Activated T-helper 1 cell treated with Interleukin-2 at 50 U/mL for 16 hours (primary cell): ENCODE results near the gene PTRHD1.
A peak's percentile ranks its signal among the peaks of the same experiment; 100 is the strongest.

Experiments used
- DNase-seq: peaks from one replicate; pipeline ENCODE4 v3.0.0-alpha.2; 2020; ENCODE audit warnings: low read depth

The PTRHD1 gene

DNA sequence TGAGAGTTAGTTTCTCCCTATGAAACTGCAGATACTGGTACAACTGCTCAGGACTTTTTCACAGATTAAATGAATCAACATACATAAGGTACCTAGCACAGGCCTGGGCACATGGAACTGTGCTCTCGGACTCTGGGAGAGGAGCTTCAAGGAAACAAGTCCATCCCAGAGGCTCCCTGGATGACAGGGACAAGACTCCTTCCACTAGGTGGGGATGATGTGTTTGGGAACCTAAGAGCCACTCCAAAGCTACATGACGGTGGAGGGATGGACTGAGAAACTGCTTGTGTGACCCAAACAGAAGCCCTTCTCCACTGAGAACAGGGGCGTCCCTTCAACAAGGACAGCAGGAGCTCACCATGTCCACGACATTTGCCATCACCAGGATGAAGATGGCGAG lies 37.2 kb upstream of the PTRHD1 start:
- no peak for DNase-seq

DNA sequence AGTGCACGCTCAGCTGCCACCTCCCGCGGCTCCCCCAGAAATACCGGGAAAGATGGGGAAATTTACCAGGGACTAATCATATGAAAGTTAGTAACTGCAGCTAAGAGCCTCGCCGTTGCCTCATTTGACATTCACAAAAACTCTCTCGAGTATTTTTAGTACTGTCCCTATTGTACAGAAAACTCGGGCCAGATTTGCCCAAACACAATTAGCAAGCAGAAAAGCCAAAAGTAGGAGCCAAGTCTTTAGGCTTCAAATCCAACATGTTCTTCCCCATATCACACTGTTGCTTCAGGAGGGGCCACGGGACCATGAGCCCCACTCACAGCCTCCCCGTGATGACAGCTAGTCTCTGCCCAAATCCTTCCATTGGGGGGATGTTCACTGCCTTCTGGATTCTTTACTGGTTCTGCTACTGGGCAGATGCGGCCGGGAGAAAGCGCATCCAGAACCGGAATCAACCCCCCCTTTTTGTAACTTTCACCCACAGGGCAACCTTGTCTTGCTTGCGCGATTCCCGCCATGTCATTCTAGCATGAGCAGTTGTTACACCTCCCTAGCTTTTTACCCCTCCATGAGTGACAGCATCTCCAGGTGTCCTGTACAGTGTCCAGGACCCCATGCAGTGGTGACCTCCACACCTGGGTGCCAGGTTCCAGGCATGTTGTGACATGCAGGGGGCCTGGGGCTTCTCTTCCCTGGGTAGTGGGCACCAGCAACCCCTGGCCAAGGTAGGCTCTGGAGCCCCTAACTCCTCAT lies 35.2 kb upstream of the PTRHD1 start:
- DNase-seq, result no peak

DNA sequence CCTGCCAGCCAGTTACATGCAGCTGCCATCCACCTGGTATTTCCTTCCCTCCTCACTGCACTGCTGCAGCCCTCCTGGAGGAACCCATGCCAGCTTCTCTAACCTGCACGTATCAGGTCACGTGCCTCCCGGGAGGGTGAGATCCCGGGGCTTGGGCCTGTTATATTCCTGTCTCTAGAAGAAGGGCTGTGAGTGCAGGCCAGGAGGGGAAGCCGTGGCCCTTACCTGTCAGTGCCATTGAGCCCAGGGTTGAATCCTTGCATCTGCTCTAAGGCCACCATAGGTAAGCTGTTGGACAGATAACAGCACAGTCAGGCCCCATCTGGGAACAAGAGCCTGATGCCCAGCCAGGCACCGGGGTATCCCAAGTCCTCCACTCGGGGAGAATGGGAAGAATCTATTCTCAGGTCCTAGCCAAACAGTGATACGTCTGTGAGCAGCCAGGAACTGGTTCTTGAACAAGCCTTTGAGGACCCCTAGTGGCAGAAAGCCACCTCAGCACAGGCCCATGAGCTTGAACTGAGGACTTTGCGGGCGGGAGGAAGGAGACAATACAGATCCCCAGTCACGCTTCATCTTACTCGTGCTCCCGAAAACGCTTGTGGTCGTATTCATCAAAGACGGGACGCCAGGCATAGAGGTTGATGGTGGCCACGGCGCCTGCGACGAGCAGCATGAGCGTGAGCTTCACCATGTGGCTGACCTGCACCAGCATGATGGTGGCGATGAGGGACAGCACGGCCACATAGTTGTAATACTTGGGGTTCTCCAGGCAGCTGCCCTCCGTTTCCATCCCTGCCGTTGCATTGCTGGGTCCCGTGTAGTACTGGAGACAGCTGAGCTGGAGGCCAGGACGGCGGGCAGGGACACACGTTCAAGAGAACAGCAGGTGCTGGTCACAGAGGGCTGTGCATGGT lies 34.4 kb upstream of the PTRHD1 start:
- DNase-seq, result peak; percentile 46

DNA sequence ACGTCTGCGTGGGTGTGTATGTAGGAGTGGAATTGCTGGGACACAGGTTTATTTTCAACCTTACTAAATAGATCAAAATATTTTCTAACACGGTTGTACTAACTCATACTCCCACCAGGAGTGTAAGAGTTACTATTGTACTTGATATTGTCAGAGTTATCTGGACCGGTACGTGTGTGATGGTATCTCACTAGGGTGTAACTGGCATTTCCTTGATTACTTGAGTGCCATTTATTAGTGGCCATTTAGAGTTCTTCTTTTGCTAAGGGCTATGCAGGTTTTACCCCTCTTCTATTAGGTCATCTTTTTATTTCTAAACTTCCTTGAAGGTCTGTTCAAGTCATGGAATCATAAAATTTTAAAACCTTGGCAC lies 33.6 kb upstream of the PTRHD1 start:
- no peak for DNase-seq

DNA sequence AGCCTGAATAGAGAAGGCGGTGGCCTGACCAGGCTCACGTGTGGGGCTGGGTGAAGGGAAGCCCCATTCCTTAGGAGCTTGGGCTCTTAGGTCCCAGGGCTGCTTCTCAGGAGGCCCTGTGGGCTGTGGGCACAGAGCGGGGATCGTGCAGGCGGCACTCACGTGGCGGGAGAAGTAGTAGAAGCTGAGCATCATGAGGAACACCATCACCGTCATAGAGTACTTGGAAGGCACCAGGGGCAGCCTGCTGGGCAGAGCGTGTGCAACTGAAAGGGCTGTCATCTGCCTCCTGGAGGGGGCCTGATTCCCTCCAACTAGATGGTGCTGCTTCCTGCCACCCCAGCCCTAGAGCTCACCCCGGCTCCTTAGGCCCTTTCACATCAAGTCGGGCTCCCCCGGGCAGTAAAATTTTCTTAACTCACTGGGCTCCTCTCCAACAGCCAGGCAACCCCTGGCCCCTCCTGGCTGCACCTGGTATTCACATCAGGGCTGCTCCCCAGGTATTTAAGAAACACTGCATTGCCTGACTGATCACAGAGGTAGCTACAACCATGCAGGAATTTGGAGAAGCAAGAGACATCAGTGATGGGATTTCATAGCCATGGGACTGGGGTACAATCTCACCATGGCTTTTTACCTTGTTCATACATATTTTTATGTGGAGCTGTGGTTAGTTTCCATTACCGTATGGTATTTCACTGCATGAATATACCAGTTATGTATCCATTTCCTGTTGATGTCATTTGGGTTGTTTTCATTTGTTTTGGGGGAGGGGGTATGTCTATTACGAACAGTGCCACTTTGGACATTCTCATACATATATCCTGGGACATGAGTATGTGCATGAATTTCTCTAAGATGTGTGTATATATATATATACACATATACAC lies 32.9 kb upstream of the PTRHD1 start:
- no peak for DNase-seq

DNA sequence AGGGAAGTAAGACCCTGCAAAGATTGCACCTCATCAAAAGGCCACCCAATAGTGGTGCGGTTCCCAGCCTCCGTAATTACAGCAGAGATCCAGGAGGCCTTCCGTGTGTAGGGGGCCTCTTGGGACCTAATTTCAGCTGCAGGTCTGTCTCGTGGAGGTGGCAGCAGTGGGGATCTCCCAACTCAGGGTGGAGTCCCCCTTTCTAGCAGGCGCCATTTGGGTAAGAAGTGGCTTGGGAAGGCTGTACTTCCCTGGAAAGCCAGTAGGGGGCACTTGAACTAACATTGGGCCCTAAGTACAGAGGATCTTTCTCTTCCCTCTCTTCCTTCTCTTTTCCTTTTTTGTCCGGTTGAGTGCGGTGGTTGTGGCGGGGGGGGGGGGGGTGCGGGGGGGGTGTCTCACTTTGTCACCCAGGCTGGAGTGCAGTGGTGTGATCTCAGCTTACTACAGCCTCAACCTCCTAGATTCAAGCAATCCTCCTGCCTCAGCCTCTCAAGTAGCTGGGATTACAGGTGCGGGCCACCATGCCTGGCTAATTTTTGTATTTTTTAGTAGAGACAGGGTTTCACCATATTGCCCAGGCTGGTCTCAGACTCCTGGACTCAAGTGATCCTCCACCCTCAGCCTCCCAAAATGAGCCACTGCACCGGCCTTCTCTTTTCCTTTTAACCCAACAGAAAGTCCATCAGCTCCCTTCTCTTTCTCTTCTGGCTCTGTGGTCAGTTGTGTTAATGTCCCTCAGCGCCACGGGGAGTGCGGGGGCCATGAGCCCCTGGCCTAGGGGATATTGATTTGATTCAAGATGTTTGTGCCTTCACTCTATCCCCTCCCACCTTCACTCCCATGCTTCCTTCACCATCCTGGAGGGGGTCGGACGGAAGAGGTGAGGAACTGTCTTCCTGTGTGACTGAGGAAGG lies 32.0 kb upstream of the PTRHD1 start:
- no peak for DNase-seq

DNA sequence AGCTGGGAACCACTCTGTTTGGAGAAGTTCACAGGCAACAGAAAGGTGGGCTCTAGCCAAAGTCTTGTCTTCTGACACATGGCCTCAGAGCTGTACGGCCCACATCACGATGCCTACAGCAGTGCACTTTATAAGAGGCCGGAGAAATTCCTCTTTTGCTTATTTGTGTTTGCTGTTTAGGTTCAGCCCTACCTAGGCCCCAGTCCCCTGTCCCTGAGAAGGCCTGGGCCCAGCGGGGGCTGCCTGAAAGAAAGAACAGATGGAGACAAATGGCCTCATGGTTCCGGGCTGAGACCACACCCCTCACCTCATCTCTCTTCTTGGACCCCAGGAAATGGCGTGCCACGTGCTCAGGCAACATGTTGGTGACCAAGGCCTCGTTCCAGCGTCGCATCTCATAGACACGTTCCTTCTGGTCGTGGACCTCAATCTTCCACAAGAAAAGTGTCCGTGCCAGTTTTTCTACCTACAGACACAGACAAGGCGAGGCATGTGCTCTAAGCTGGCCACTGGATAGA lies 30.9 kb upstream of the PTRHD1 start:
- no peak for DNase-seq

DNA sequence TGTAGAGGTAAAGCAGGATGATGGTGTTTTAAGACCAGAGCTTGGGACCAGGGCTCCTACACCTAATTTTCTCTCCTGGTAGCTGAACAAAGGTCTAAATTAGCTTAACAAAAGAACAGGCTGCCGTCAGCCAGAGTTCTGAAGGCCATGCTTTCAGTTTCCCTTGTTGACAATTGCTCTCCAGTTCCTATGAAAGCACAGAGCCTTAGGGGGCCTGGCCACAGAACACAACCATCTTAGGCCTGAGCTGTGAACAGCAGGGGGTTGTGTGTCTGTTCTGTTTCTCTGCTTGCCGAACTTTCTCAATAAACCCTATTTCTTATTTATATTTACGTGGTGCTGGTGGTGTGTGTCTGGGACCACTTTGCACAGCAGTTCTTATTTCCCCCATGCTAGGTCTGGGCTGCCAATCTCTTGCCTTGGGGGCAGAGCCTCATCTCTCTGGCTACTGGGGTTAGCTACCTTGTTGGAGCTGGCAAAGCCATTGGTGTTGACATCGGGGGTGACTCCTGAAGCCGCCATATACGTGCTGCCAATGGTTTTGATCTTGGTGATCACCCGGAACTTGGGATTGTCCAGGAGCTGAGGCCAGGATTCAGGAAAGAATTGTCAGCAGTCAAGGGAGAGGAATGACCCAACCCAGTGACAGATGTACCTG lies 29.0 kb upstream of the PTRHD1 start:
- DNase-seq, result no peak

DNA sequence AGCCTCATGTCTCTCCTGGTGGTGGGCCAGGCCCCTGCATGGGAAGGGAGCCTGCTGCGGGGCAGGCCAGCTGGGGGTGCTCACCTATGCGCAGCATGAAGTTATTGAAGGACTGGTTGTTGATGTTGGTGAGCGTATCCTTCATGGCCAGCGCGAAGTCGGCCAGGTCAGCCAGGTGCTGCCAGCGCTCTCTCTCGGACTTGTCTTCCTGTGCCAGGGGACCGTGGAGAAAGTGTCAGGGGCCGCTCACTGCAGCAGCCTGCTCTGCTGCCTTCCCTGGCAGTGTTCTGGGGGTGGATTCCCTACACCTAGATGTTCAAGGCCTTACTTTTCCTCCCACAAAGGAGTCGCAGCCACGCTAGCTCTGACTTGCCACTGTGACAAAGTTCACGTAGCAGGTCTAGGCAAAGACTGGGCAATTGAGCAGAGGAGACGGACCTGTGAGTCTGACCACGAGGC lies 28.3 kb upstream of the PTRHD1 start:
- DNase-seq, result no peak

DNA sequence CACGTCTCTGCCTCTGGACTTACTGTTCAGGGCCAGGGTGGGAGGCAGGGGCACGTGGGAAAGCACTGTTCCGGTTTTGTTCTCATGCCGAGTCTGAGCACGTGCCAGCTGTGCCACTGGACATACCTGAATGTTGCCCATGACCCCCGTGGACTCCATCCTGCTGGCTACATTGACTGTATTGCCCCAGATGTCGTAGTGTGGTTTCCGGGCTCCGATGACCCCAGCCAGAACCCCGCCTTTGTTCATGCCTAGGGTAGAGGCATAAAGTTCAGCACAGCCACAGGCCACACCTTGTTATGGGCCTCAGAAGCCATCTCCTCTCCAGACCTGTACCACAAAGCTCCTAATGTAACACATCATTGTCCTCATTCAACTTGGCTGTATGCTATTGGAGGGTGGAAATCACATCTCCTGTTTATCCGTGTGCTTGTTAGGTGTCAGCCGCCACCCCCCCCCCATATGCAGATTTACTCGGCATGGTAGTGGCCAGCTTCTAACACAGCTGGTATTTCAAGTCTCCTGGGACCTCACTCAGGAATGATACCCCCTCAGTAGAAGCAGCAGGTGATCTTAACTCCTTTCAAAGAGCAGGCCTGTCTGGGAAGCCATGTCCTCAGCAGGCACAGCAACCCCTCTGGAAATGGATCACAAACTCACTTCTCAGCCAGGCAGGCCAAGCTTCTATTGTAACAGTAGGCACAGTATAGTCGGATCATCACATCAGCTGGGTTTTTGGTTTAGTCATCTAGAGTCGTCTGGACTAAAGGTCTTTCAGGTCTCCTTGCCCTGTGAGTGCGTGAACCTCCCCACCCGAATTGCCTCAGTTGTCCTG lies 27.6 kb upstream of the PTRHD1 start:
- no peak for DNase-seq

DNA sequence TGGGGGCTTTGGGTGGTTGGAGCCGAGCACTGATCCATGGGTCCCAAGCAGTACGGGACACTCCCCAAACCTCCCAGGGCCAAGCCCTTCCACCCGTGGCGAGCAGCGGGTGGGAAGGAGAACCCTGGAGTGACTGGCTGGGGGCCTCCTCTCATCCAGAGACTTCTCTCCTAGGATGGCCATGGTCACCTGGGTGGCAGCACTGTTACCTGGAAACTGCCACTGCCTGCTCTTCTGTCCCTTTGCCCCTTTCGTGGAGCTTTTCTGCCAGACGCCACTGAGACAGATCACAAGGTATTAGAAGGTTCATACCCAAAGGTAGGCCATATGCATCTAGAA lies 27.0 kb upstream of the PTRHD1 start:
- no peak for DNase-seq

DNA sequence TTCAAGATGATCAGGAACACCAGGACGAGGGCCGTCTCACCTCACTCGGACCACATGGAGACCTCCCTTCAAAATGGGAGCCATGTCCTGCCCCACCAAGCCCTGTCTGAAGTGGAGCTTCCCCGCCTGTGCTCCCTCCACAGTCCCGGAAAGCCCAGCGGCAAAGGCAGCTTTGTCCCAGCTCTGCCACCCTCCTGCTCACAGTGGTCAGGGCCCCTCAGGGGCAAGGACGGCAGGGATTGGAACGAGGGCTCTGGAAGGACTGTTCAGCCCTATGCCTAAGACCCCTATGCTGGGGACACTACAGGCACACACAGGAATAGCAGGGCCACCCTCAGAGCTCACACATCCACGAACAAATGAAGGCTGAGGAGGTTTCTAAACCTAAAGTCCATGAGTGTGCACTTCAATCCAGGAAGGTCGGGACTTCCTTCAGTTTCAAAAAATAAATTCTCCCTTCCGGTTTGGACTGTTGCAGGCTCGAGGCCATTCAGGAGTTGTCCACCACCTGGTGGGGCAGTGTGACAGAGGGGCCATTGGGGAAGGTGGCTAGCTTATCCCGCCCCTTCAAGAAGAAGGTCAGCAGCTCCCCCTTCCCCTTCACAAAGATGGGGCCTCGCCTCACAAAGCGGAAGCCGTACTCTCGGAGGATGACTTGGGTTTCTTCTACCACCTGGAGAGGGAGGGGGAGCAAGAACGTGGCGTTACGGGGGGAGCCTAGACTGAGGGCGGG lies 26.4 kb upstream of the PTRHD1 start:
- DNase-seq, result no peak

DNA sequence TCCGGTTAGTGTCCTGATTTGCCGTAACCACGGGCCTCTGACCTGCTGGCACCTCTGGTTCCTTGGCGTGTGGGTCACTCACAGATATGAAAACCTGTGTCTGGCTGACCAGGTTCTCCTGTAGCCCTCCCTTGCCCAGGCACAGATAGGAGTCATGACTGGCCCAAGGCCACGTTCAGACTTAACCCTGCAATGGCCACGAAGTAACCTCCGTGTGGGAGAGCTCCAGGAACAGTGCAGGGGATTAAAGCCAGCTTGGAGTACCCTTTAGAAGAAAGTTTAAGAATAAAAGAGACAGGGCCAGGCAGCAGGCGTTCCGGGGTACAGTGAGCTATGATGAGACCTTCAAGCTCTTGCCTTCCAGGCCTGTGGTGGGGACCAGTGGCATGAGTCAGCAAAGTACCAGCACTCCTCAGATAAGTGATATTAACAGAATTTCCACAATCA lies 25.6 kb upstream of the PTRHD1 start:
- DNase-seq, result no peak

DNA sequence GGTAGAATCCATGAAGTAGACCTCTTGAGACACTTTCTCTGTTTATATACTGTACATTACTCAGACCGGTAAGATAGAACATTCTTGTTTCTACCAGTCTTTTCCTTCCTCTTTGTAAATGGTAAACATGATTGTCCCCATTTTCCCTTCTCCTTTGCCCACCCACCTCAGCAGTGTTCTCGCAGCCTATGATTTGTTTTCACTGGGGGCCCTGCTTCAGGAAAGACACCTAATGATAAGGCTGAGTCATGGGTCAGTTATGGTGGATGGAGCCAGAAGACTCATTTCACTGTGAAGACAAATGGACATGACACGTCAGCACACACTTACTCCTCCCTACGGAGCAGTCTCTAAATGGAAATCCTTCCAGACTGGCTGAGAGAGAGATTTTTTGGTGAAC lies 23.7 kb upstream of the PTRHD1 start:
- no peak for DNase-seq

DNA sequence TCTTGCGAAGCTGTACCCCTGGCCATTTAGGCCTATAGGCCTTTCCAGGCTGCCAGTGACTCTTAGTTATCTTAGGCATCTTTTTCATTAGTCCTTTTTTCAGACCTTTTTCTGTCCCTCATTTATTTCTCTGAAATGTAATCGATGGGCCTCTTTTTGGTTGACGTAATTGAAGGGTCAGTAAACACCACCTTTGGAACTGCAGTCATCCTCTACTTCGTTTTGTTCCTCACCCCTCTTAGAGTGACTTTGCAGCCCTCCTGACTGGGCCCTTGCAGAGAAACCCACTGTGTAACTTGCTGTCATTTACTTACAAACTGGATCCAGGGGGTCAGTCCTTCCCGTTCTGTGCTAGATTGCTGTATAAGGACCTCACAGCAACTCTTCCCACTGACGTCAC lies 23.2 kb upstream of the PTRHD1 start:
- no peak for DNase-seq

DNA sequence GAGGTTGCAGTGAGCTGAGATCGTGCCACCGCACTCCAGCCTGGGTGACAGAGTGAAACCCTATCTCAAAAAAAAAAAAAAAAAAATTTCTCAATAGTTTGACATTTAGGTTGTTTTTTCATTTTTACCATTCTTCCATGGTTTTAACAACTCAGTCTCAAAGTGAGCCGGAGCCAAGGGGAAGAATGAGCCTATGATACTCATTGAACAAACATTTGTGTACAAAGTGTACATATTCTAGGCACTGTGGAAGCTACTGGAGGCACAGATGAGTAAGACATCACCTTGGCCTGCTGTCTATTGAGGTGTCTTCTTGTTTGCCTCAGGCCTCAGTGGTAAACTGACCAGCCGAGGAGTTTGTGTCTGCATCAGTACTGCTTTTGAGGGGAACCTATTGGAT lies 22.0 kb upstream of the PTRHD1 start:
- no peak for DNase-seq

DNA sequence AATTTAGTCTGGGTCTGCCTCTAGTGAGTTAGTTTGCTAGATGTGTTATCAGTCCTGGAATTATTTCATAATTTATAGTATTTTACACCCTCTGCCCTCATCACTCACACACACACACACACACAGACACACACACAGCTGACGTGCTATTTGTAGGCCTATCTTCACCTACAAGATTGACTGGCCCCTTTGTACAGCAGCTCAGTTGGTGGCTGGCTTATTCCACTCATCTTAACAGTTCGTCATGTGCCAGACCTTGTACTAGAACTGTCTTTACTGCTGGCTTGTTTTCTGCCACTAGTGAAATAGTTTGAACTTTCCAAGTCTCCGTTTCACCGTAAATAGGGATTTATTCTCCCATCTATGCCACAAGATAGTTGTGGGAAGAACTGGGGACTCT lies 21.3 kb upstream of the PTRHD1 start:
- no peak for DNase-seq

DNA sequence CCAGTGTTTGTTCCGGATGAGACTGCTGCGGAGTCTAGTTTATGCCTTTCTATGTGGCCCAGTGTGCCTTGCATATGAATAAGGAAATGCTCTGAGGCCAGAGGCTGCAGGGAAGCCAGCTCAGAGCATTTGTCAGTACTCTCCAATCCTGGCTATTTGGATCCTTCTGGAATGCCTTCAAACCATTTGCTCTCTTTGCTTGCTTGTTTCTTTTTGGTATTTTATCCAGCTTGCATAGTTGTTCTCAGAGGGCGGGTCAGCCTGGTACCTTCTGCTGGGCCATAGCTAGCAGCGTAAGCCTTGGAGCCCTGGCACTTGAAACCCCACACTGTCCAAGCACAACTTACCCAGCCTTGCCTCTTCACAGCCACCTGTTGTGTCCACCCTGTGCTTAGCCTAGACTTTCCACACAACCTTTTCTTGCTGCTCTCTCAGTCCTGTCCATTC lies 20.5 kb upstream of the PTRHD1 start:
- DNase-seq, result no peak
